ENCODE measurements around the gene PIK3C2G. TPM values are rescaled to one million over a fixed set of nuclear protein-coding genes. Genes with fewer than 3 reads are reported as not detected.

PIK3C2G gene
- total RNA-seq, 1 experiment from 2014 or later = not detected

DNA sequence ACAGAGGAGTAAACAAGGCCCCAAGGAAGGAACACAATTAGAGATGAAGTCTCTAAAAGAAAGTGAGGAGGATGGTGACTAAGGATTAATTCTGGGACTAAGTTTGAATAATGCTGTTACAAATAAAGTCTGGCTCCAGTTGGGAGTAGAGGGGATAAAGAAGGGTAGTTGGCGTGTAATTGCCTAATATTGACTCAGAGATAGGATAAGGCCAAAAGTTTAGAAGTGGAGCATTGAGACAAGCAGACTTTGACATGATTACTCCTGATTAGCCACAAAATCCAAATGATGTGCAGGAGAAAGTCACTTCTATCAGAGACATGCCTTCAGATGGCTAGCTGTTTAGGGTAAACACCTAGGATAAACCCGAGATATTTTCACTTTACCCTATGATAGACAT, 368.1 kb downstream of the PIK3C2G start:
- DNase-seq (ENCODE audit: low read depth, low spot score) = no peak
- BruUV-seq (replicated peaks) = no TSS peak
- Histone ChIP-seq H3K9me2 (ENCODE audit: insufficient read depth) (0 out of 2 replicates have a peak, but pooled peaks cover 5% of the 10 kb centered on the region), H3K36me3 (ENCODE audit: control insufficient read depth in 1 of 2, insufficient read depth in 2 of 2, low read length in 2 of 2) (no peaks in the 10 kb centered on the region), H3K27me3 (ENCODE audit: insufficient read depth, low read length) (no peaks in the 10 kb centered on the region), H4K20me1 (ENCODE audit: insufficient read depth) (no peaks in the 10 kb centered on the region), H3K27ac (ENCODE audit: low read depth, low read length) (no peak overlapping the region), H3K9me3 (ENCODE audit: control insufficient read depth in 1 of 2, insufficient read depth in 1 of 2, low read depth in 1 of 2, low read length in 2 of 2) (no peaks in the 10 kb centered on the region), H3K4me3 (replicated peaks in 1 of 2; ENCODE audit: low read depth in 1 of 2, low read length in 2 of 2) (no peak overlapping the region), H3K4me1 (ENCODE audit: control insufficient read depth in 1 of 2, insufficient read depth in 2 of 2, low read length in 2 of 2) (peaks cover 0 to 5% of the 10 kb centered on the region in 2 experiments; a peak in 1 of 4 replicates), H3K9ac (ENCODE audit: low read length) (no peak overlapping the region), H3K4me2 (ENCODE audit: low read length) (no peak overlapping the region), H3K79me2 (ENCODE audit: insufficient read depth, low read length) (no peaks in the 10 kb centered on the region), H2AFZ (ENCODE audit: low read depth, low read length, poor library complexity, severe bottlenecking) (no peak overlapping the region)
- ChIA-PET POLR2A (no interaction called here), CTCF (no interaction called here), RAD21 (ENCODE audit: low non-redundant PET in 1 of 2, low total read pairs in 2 of 2, uncharacterized antibody in 2 of 2, unreplicated experiment in 2 of 2) (no interaction called here)
- intact Hi-C loops (cut with micrococcal nuclease) = no loop called here
- no peak for TF ChIP-seq EZH2 (IDR thresholded peaks at IDR 0.05)
- no peak for TF ChIP-seq SP1 (IDR thresholded peaks at IDR 0.05; ENCODE audit: low read depth)
- TF ChIP-seq, protein P1, sequence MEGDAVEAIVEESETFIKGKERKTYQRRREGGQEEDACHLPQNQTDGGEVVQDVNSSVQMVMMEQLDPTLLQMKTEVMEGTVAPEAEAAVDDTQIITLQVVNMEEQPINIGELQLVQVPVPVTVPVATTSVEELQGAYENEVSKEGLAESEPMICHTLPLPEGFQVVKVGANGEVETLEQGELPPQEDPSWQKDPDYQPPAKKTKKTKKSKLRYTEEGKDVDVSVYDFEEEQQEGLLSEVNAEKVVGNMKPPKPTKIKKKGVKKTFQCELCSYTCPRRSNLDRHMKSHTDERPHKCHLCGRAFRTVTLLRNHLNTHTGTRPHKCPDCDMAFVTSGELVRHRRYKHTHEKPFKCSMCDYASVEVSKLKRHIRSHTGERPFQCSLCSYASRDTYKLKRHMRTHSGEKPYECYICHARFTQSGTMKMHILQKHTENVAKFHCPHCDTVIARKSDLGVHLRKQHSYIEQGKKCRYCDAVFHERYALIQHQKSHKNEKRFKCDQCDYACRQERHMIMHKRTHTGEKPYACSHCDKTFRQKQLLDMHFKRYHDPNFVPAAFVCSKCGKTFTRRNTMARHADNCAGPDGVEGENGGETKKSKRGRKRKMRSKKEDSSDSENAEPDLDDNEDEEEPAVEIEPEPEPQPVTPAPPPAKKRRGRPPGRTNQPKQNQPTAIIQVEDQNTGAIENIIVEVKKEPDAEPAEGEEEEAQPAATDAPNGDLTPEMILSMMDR (IDR thresholded peaks at IDR 0.05 in 2 of 3, conservative IDR thresholded peaks at IDR 0.05 in 1 of 3; ENCODE audit: borderline replicate concordance in 1 of 3, insufficient read depth in 1 of 3, low read depth in 2 of 3, low read length in 2 of 3) = no peak
- TF ChIP-seq YY1 (IDR thresholded peaks at IDR 0.05; ENCODE audit: extremely low read depth, insufficient replicate concordance, low read depth, low read length) = no peak
- TF ChIP-seq EGR1 (IDR thresholded peaks at IDR 0.05; ENCODE audit: low read depth) = no peak
- TF ChIP-seq SIN3A (IDR thresholded peaks at IDR 0.05; ENCODE audit: low read depth) = no peak
- no peak for TF ChIP-seq ZNF274 (IDR thresholded peaks at IDR 0.05; ENCODE audit: low read depth, low read length)
- ATAC-seq = no peak

DNA sequence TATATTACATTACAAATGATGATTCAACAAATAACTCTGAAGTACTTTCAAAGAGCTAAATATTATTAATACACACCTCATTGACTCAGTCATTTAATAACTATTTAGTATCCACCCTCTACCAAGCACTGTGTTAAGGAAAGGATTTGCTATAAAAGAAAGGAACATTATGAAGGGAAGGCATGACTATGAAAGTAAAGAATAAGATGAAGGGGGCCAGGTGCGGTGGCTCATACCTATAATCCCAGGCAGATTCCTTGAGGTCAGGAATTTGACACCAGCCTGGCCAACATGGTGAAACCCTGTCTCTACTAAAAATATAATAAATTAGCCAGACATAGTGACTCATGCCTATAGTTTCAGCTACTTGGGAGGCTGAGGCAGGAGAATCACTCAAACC, 368.6 kb downstream of the PIK3C2G start:
- TF ChIP-seq CBX3 (IDR thresholded peaks at IDR 0.05; ENCODE audit: low read depth) (no peak), FOSL1 (IDR thresholded peaks at IDR 0.05; ENCODE audit: low read depth) (0 out of 2 replicates have a peak, but pooled peaks have one; percentile 8)
- ATAC-seq (peak; percentile 32; the same call in 1 of the 2 replicates), DNase-seq (ENCODE audit: low read depth, low spot score) (no peak)
- Histone ChIP-seq H3K79me2 (ENCODE audit: insufficient read depth, low read length) (no peaks in the 10 kb centered on the region), H3K27me3 (ENCODE audit: insufficient read depth, low read length) (no peaks in the 10 kb centered on the region), H2AFZ (ENCODE audit: low read depth, low read length, poor library complexity, severe bottlenecking) (no peak overlapping the region), H3K4me1 (ENCODE audit: control insufficient read depth in 1 of 2, insufficient read depth in 2 of 2, low read length in 2 of 2) (peaks cover 0 to 5% of the 10 kb centered on the region in 2 experiments; a peak in 1 of 4 replicates), H4K20me1 (ENCODE audit: insufficient read depth) (no peaks in the 10 kb centered on the region), H3K4me2 (ENCODE audit: low read length) (no peak overlapping the region), H3K27ac (ENCODE audit: low read depth, low read length) (no peak overlapping the region), H3K9me2 (ENCODE audit: insufficient read depth) (0 out of 2 replicates have a peak, but pooled peaks cover 5% of the 10 kb centered on the region), H3K4me3 (replicated peaks in 1 of 2; ENCODE audit: low read depth in 1 of 2, low read length in 2 of 2) (no peak overlapping the region), H3K9ac (ENCODE audit: low read length) (no peak overlapping the region), H3K9me3 (ENCODE audit: control insufficient read depth in 1 of 2, insufficient read depth in 1 of 2, low read depth in 1 of 2, low read length in 2 of 2) (no peaks in the 10 kb centered on the region), H3K36me3 (ENCODE audit: control insufficient read depth in 1 of 2, insufficient read depth in 2 of 2, low read length in 2 of 2) (no peaks in the 10 kb centered on the region)
- ChIA-PET RAD21 (ENCODE audit: low non-redundant PET in 1 of 2, low total read pairs in 2 of 2, uncharacterized antibody in 2 of 2, unreplicated experiment in 2 of 2) (no interaction called here), CTCF (no interaction called here), POLR2A (no interaction called here)
- intact Hi-C loops (cut with micrococcal nuclease) = no loop called here
- BruUV-seq (replicated peaks) = no TSS peak

Data from HCT116 (cell line).